ENCODE results near the gene SEMA3B. TPM values are rescaled to one million over a fixed set of nuclear protein-coding genes. Genes with fewer than 3 reads are reported as not detected.

Gene SEMA3B
- total RNA-seq, 1 experiment from 2014 or later: 4.8 TPM

- Histone ChIP-seq H3K4me1 (no peaks in the 10 kb centered on the region), H3K36me3 (peaks cover 5% of the 10 kb centered on the region), H3K9me3 (replicated peaks) (no peaks in the 10 kb centered on the region; the same call in 1 of the 2 replicates), H3K4me3 (no peak overlapping the region), H3K27ac (no peak overlapping the region), H3K27me3 (no peaks in the 10 kb centered on the region)
- no peak for DNase-seq
Measured at GRCh38 chr3:50314816-50315215, 45.9 kb downstream of the SEMA3B start.

GRCh38 chr3:50316657-50317242 lies 47.8 kb downstream of the SEMA3B start:
- no peaks in the 10 kb centered on the region for H3K9me3 ChIP-seq (replicated peaks)
- no peaks in the 10 kb centered on the region for H3K4me1 ChIP-seq
- no peak for DNase-seq
- H3K36me3 ChIP-seq: peaks cover 5% of the 10 kb centered on the region
- no peak overlapping the region for H3K4me3 ChIP-seq
- H3K27ac ChIP-seq: no peak overlapping the region
- no peaks in the 10 kb centered on the region for H3K27me3 ChIP-seq

GRCh38 chr3:50317300-50317699 lies 48.4 kb downstream of the SEMA3B start:
- H3K9me3 ChIP-seq (replicated peaks): no peaks in the 10 kb centered on the region
- no peak overlapping the region for H3K4me3 ChIP-seq

GRCh38 chr3:50318163-50318562 lies 49.2 kb downstream of the SEMA3B start:
- no peaks in the 10 kb centered on the region; the same call in 1 of the 2 replicates for H3K4me1 ChIP-seq
- H3K36me3 ChIP-seq: peaks cover 5% of the 10 kb centered on the region
- DNase-seq: no peak
- no peak overlapping the region for H3K4me3 ChIP-seq
- no peak overlapping the region for H3K27ac ChIP-seq
- no peaks in the 10 kb centered on the region for H3K27me3 ChIP-seq
- H3K9me3 ChIP-seq (replicated peaks): no peaks in the 10 kb centered on the region

More at GRCh38 chr3:50317300-50317699, 48.4 kb downstream of the SEMA3B start:
- no peak overlapping the region for H3K27ac ChIP-seq
- DNase-seq: no peak
- no peaks in the 10 kb centered on the region for H3K27me3 ChIP-seq
- peaks cover 5% of the 10 kb centered on the region for H3K36me3 ChIP-seq
- no peaks in the 10 kb centered on the region; the same call in 1 of the 2 replicates for H3K4me1 ChIP-seq

GRCh38 chr3:50318615-50319014 lies 49.7 kb downstream of the SEMA3B start:
- Histone ChIP-seq H3K4me3 (no peak overlapping the region), H3K36me3 (peaks cover 5% of the 10 kb centered on the region), H3K27me3 (no peaks in the 10 kb centered on the region), H3K4me1 (no peaks in the 10 kb centered on the region; the same call in 1 of the 2 replicates), H3K27ac (no peak overlapping the region), H3K9me3 (replicated peaks) (no peaks in the 10 kb centered on the region)
- no peak for DNase-seq

- peaks cover 5% of the 10 kb centered on the region for H3K36me3 ChIP-seq
Measured at GRCh38 chr3:50319181-50319893, 50.4 kb downstream of the SEMA3B start.

GRCh38 chr3:50319894-50320625 lies 51.1 kb downstream of the SEMA3B start:
- DNase-seq: no peak
- H3K27ac ChIP-seq: no peak overlapping the region; the same call in 1 of the 2 replicates
- no peaks in the 10 kb centered on the region for H3K27me3 ChIP-seq
- peak overlapping the region; percentile 90 for H3K4me3 ChIP-seq
- H3K4me1 ChIP-seq: peaks cover 4% of the 10 kb centered on the region; the same call in 1 of the 2 replicates
- H3K9me3 ChIP-seq (replicated peaks): no peaks in the 10 kb centered on the region
- peaks cover 5% of the 10 kb centered on the region for H3K36me3 ChIP-seq

More at GRCh38 chr3:50319181-50319893, 50.4 kb downstream of the SEMA3B start:
- Histone ChIP-seq H3K4me3 (no peak overlapping the region), H3K9me3 (replicated peaks) (no peaks in the 10 kb centered on the region), H3K27ac (no peak overlapping the region), H3K4me1 (peaks cover 2% of the 10 kb centered on the region; the same call in 1 of the 2 replicates), H3K27me3 (no peaks in the 10 kb centered on the region)
- no peak for DNase-seq

- DNase-seq: peak; percentile 77 to 79
- Histone ChIP-seq H3K4me3 (peak overlapping the region; percentile 90), H3K36me3 (peaks cover 5% of the 10 kb centered on the region), H3K4me1 (peaks cover 4% of the 10 kb centered on the region; the same call in 1 of the 2 replicates), H3K27me3 (no peaks in the 10 kb centered on the region), H3K27ac (peak overlapping the region; percentile 98), H3K9me3 (replicated peaks) (no peaks in the 10 kb centered on the region)
Measured at GRCh38 chr3:50320853-50321335, 51.9 kb downstream of the SEMA3B start.

- H3K4me1 ChIP-seq: peaks cover 4% of the 10 kb centered on the region; the same call in 1 of the 2 replicates
- H3K36me3 ChIP-seq: peaks cover 5% of the 10 kb centered on the region
- peak overlapping the region; percentile 98 for H3K27ac ChIP-seq
- DNase-seq: peak; percentile 89 to 92
- no peaks in the 10 kb centered on the region for H3K9me3 ChIP-seq (replicated peaks)
- H3K27me3 ChIP-seq: no peaks in the 10 kb centered on the region
- H3K4me3 ChIP-seq: peak overlapping the region; percentile 90
Measured at GRCh38 chr3:50321336-50322114, 52.6 kb downstream of the SEMA3B start.

GRCh38 chr3:50322115-50322385 lies 53.1 kb downstream of the SEMA3B start:
- Histone ChIP-seq H3K36me3 (peaks cover 5% of the 10 kb centered on the region), H3K27ac (peak overlapping the region; percentile 98), H3K4me3 (peak overlapping the region; percentile 90)

GRCh38 chr3:50322386-50323091 lies 53.6 kb downstream of the SEMA3B start, which contains the start of gene HYAL2:
TSS of gene HYAL2 (minus strand) at chr3:50322745. CDS start at chr3:50320489, 2,256 bp downstream.
- peaks cover 4% of the 10 kb centered on the region; the same call in 1 of the 2 replicates for H3K4me1 ChIP-seq

More at GRCh38 chr3:50322115-50322385, 53.1 kb downstream of the SEMA3B start:
- Histone ChIP-seq H3K4me1 (peaks cover 4% of the 10 kb centered on the region; the same call in 1 of the 2 replicates), H3K27me3 (no peaks in the 10 kb centered on the region), H3K9me3 (replicated peaks) (no peaks in the 10 kb centered on the region)
- no peak for DNase-seq

GRCh38 chr3:50323092-50323600 lies 54.2 kb downstream of the SEMA3B start:
- no peak for DNase-seq
- Histone ChIP-seq H3K4me1 (peaks cover 4% of the 10 kb centered on the region; the same call in 1 of the 2 replicates), H3K27ac (no peak overlapping the region), H3K9me3 (replicated peaks) (no peaks in the 10 kb centered on the region), H3K27me3 (no peaks in the 10 kb centered on the region), H3K36me3 (peaks cover 5% of the 10 kb centered on the region), H3K4me3 (no peak overlapping the region)

More at GRCh38 chr3:50322386-50323091, 53.6 kb downstream of the SEMA3B start, which contains the start of gene HYAL2:
- no peak for DNase-seq
- peaks cover 5% of the 10 kb centered on the region for H3K36me3 ChIP-seq
- H3K27me3 ChIP-seq: no peaks in the 10 kb centered on the region
- H3K9me3 ChIP-seq (replicated peaks): no peaks in the 10 kb centered on the region
- peak within 1 kb of the TSS; percentile 90 for H3K4me3 ChIP-seq
- H3K27ac ChIP-seq: peak within 1 kb of the TSS; percentile 98

GRCh38 chr3:50323614-50324199 lies 54.8 kb downstream of the SEMA3B start:
- Histone ChIP-seq H3K9me3 (replicated peaks) (no peaks in the 10 kb centered on the region), H3K36me3 (peaks cover 5% of the 10 kb centered on the region), H3K4me1 (peaks cover 4% of the 10 kb centered on the region; the same call in 1 of the 2 replicates), H3K4me3 (no peak overlapping the region), H3K27me3 (no peaks in the 10 kb centered on the region), H3K27ac (no peak overlapping the region)
- no peak for DNase-seq
